RWPE2 (cell line): ENCODE measurements around the gene SUCO.

Source experiments
- ATAC-seq: fragments of 200-7000 bp; cut with Tn5 transposase; 3 replicates; pipeline ENCODE4 v1.9.1; 2021; ENCODE audit warnings: low read depth
- DNase-seq: peaks from one replicate; pipeline ENCODE4 v3.0.0-alpha.2; 2020; ENCODE audit warnings: low spot score
- H3K27ac ChIP-seq: fragments of 450-650 bp; 2 replicates; pipeline ENCODE4 v1.5.1; 2017; ENCODE audit warnings: mild to moderate bottlenecking; ENCODE audit not compliant: poor library complexity, severe bottlenecking
- H3K27me3 ChIP-seq: fragments of 250-450 bp; sonication (Bioruptor Pico); 2 replicates; pipeline ENCODE4 v1.5.1; 2021; ENCODE audit warnings: mild to moderate bottlenecking, moderate library complexity; ENCODE audit not compliant: insufficient read depth, poor library complexity, severe bottlenecking
- H3K36me3 ChIP-seq: fragments of 250-450 bp; sonication (Bioruptor Pico); 2 replicates; pipeline ENCODE4 v1.5.1; 2020; ENCODE audit warnings: low read depth, mild to moderate bottlenecking, moderate library complexity
- H3K4me1 ChIP-seq: fragments of 250-450 bp; sonication (Bioruptor Pico); 2 replicates; pipeline ENCODE4 v1.5.1; 2021; ENCODE audit warnings: mild to moderate bottlenecking, moderate library complexity; ENCODE audit not compliant: insufficient read depth, poor library complexity, severe bottlenecking
- H3K4me3 ChIP-seq: fragments of 250-450 bp; sonication (Bioruptor Pico); 2 replicates; pipeline ENCODE4 v1.5.1; 2021; ENCODE audit warnings: mild to moderate bottlenecking, moderate library complexity; ENCODE audit not compliant: severe bottlenecking
- H3K9me3 ChIP-seq: fragments of 250-450 bp; sonication (Bioruptor Pico); 2 replicates; pipeline ENCODE4 v1.5.1; 2021; ENCODE audit warnings: mild to moderate bottlenecking, moderate library complexity; ENCODE audit not compliant: severe bottlenecking
- TF ChIP-seq, protein P1 (sequence below): fragments of 450-650 bp; IDR thresholded peaks from one replicate; pipeline ENCODE4 v1.5.1; 2017; ENCODE audit warnings: mild to moderate bottlenecking, moderate library complexity; ENCODE audit not compliant: poor library complexity, severe bottlenecking

The SUCO gene

DNA sequence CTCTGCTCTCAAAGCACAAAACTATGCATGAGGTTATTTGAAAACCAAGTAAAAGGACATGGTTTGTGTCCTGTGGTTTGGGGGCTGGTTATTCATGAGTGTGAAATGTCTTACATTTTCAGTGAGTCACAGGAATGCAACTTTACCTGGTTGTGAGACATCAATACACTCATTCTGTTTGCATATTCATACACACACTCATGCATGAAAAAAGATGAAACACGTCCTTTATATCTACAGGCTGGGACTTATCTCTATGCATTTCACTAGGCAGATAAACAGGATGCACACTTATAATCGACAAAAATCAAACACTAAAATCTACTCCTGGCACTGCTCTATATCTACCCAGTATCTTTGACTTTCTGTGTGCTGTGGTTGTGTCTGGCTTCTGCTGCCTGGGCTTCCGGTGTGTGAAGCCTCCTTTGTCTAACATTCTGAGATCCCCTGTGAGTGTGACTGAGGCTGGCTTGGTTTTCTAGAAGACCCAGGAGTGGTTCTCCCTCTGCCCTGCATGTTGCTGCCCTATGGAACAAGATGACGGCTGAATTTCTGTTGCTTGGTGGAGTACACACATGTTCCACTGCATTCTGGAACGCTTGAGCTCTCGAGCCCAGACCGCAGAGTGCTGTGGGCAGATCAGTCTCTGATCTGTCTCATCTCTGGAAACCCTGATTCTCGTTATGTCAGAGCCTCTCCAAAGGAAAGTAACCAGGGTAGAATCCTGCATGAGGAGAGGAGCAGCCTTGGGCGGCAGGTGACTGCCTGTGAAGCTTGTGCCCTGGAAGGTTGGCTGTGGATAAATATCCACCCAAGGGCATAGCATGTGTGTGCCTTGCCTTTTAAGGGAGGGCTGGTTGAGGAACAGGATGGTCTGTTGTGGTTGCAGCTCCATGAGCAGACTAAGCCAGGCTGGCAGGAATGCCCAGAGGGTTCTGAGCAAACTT lies 106.2 kb downstream of the SUCO start:
- Histone ChIP-seq H3K4me3 (no peak overlapping the region), H3K27ac (peak overlapping the region; percentile 99), H3K9me3 (peaks cover 5% of the 10 kb centered on the region), H3K4me1 (peaks cover 51% of the 10 kb centered on the region), H3K27me3 (no peaks in the 10 kb centered on the region), H3K36me3 (no peaks in the 10 kb centered on the region)
- TF ChIP-seq, protein P1, sequence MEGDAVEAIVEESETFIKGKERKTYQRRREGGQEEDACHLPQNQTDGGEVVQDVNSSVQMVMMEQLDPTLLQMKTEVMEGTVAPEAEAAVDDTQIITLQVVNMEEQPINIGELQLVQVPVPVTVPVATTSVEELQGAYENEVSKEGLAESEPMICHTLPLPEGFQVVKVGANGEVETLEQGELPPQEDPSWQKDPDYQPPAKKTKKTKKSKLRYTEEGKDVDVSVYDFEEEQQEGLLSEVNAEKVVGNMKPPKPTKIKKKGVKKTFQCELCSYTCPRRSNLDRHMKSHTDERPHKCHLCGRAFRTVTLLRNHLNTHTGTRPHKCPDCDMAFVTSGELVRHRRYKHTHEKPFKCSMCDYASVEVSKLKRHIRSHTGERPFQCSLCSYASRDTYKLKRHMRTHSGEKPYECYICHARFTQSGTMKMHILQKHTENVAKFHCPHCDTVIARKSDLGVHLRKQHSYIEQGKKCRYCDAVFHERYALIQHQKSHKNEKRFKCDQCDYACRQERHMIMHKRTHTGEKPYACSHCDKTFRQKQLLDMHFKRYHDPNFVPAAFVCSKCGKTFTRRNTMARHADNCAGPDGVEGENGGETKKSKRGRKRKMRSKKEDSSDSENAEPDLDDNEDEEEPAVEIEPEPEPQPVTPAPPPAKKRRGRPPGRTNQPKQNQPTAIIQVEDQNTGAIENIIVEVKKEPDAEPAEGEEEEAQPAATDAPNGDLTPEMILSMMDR = no peak
- no peak for DNase-seq
- ATAC-seq = peak; percentile 89

- H3K9me3 ChIP-seq = peaks cover 5% of the 10 kb centered on the region
- H3K36me3 ChIP-seq = no peaks in the 10 kb centered on the region
- H3K27me3 ChIP-seq = no peaks in the 10 kb centered on the region
- no peak overlapping the region for H3K4me3 ChIP-seq
- no peak for ATAC-seq
- TF ChIP-seq, protein P1 = no peak
- DNase-seq = no peak
- H3K27ac ChIP-seq = peak overlapping the region; percentile 99
- peaks cover 51% of the 10 kb centered on the region for H3K4me1 ChIP-seq
Observed at GRCh38 chr1:172640111-172640510, 107.2 kb downstream of the SUCO start.

DNA sequence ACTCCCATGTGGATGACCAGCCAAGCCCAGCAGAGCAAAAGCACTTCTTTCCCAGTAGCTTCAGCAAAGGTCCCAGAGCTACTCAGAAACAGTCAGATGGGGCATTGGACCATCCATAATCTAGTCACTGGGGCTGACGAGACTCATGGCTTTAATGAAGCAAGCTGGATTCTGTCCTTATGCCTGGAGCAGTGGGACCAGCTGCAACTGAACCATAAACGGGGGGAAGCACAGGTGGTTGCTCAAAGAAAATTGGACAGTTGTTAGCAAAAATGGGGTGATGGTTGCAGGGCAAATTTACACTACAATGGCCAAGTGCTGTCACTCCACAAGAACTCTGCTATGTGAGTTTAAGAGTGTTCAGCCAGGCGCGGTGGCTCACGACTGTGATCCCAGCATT lies 108.5 kb downstream of the SUCO start:
- peaks cover 51% of the 10 kb centered on the region for H3K4me1 ChIP-seq
- H3K9me3 ChIP-seq = peaks cover 5% of the 10 kb centered on the region
- ATAC-seq (no peak), DNase-seq (no peak)
- H3K36me3 ChIP-seq = no peaks in the 10 kb centered on the region
- H3K27me3 ChIP-seq = no peaks in the 10 kb centered on the region
- H3K27ac ChIP-seq = peak overlapping the region; percentile 60
- TF ChIP-seq, protein P1 = no peak
- no peak overlapping the region for H3K4me3 ChIP-seq

DNA sequence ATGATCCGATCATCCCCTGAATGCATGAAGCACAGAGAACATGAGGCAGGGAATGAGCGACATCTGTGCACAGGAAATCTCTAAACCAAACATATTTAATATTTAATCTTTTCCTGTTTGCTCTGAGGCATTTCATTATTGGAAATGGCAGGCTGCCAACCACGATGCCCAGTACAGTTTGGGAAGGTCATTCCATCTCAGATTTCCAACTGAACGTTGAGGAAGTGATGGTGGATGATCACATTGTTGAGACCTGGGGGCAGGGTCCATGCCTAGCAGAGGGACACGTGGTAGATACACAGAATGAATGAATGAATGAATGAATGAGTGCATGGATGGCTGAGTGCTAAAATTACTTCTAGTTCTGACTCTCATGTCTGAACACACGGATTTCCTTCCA lies 110.0 kb downstream of the SUCO start:
- Histone ChIP-seq H3K27ac (peak overlapping the region; percentile 60), H3K27me3 (no peaks in the 10 kb centered on the region), H3K9me3 (no peaks in the 10 kb centered on the region), H3K36me3 (no peaks in the 10 kb centered on the region), H3K4me1 (peaks cover 39% of the 10 kb centered on the region), H3K4me3 (no peak overlapping the region)
- TF ChIP-seq, protein P1 = no peak
- ATAC-seq (no peak), DNase-seq (no peak)

DNA sequence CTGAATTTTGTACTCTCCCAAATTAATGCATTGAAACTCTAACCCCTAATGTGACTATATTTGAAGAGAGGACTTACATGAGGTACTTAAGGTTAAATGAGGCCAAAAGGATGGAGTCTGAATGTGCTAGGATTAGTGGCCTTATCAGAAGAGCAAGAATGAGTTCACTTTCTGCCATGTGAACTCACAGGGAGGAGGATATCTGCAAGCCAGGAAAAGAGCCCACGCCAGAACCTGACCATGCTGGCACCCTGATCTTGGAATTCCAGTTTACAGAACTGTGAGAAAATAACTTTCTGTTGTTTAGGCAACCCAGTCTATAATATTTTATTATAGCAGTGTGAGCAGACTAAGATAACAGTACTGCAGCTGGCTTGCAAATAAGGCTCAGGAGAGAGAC lies 113.7 kb downstream of the SUCO start:
- H3K9me3 ChIP-seq = no peaks in the 10 kb centered on the region
- no peak for ATAC-seq
- TF ChIP-seq, protein P1 = no peak
- no peaks in the 10 kb centered on the region for H3K27me3 ChIP-seq
- H3K4me3 ChIP-seq = no peak overlapping the region
- DNase-seq = no peak
- peaks cover 16% of the 10 kb centered on the region for H3K4me1 ChIP-seq
- H3K27ac ChIP-seq = no peak overlapping the region
- H3K36me3 ChIP-seq = no peaks in the 10 kb centered on the region
